Measurements from ENCODE around the gene CLEC4M. TPM values are rescaled to one million over a fixed set of nuclear protein-coding genes. Genes with fewer than 3 reads are reported as not detected.

The CLEC4M gene
- total and polyA plus RNA-seq, 8 donors, result 1.8 TPM; not detected in 7

GRCh38 chr19:7729831-7730285 is 33.2 kb upstream of the CLEC4M start:
- DNase-seq, result no peak
- Histone ChIP-seq H3K9me3 (no peaks in the 10 kb centered on the region), H3K27ac (no peak overlapping the region), H3K4me1 (peaks cover 0 to 18% (median 10%) of the 10 kb centered on the region in 4 donors), H3K27me3 (peaks cover 12 to 87% (median 42%) of the 10 kb centered on the region in 3 donors), H3K36me3 (no peaks in the 10 kb centered on the region), H3K4me3 (no peak overlapping the region)
- intact Hi-C loops (cut with DNase I; ENCODE audit: low total_unique reads), result no loop called here
- 5 to 9% (median 7%) methylated on average over 24 to 34 of the region's 34 CpGs for WGBS, 5 donors
- no peak for TF ChIP-seq POLR2AphosphoS5 (IDR thresholded peaks at IDR 0.05)
- TF ChIP-seq, protein P1, sequence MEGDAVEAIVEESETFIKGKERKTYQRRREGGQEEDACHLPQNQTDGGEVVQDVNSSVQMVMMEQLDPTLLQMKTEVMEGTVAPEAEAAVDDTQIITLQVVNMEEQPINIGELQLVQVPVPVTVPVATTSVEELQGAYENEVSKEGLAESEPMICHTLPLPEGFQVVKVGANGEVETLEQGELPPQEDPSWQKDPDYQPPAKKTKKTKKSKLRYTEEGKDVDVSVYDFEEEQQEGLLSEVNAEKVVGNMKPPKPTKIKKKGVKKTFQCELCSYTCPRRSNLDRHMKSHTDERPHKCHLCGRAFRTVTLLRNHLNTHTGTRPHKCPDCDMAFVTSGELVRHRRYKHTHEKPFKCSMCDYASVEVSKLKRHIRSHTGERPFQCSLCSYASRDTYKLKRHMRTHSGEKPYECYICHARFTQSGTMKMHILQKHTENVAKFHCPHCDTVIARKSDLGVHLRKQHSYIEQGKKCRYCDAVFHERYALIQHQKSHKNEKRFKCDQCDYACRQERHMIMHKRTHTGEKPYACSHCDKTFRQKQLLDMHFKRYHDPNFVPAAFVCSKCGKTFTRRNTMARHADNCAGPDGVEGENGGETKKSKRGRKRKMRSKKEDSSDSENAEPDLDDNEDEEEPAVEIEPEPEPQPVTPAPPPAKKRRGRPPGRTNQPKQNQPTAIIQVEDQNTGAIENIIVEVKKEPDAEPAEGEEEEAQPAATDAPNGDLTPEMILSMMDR (IDR thresholded peaks at IDR 0.05), result no peak
- no peak for TF ChIP-seq EP300 (IDR thresholded peaks at IDR 0.05)
- TF ChIP-seq POLR2A (IDR thresholded peaks at IDR 0.05), result no peak

DNA sequence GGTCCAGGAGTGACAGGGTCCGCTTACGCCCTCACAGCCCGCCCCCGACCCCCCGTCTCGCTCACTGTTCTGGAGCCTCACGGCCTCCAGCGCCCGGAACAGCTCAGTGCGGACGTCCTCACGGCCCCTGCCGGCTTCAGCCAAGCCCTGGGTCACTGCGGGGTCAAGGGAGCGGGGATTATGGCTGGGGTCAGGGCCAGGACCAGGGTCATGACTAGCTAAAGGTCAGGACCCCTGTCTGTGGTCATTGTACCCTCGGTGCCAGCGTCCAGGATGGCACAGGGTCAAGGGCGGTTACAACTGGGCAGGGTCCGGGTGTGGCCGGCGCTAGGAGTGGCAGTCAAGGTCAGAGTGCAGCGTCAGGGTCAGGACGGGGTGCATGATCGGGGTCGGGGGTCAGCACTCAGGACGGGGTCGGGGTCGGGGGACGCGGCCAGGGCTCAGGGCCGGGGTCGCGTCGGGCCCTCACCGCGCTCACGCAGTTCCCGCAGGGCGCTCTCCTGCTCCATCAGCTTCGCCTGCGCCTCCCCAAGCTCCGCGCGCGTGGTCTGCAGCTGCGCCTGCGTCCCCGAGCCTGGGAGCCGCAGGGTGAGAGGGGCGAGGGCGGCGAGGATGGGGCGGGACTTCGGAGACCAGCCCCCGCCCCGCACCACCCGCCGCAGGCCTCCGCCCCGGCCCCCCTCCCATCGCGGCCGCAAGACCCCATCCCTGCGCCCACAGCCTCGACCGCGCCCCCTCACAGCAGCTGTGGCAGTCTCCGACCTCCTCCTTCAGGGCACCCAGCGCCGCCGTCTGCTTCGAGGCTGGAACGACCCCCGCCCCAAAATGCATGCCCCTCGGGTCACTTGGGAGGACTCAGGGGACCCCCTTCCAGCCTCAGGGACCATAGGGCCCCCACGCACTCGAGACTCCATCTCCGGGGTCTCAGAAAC is 32.5 kb upstream of the CLEC4M start:
- no peak for DNase-seq
- peaks cover 12 to 84% (median 42%) of the 10 kb centered on the region in 3 donors for H3K27me3 ChIP-seq
- no peaks in the 10 kb centered on the region for H3K9me3 ChIP-seq
- no peak overlapping the region for H3K4me3 ChIP-seq
- H3K36me3 ChIP-seq, result no peaks in the 10 kb centered on the region
- WGBS, 5 donors, result 6 to 10% (median 6%) methylated on average over 8 to 78 of the region's 78 CpGs
- no peak for TF ChIP-seq POLR2A (IDR thresholded peaks at IDR 0.05)
- H3K4me1 ChIP-seq, result peaks cover 0 to 18% (median 10%) of the 10 kb centered on the region in 4 donors
- intact Hi-C loops (cut with DNase I; ENCODE audit: low total_unique reads), result no loop called here
- no peak overlapping the region for H3K27ac ChIP-seq

DNA sequence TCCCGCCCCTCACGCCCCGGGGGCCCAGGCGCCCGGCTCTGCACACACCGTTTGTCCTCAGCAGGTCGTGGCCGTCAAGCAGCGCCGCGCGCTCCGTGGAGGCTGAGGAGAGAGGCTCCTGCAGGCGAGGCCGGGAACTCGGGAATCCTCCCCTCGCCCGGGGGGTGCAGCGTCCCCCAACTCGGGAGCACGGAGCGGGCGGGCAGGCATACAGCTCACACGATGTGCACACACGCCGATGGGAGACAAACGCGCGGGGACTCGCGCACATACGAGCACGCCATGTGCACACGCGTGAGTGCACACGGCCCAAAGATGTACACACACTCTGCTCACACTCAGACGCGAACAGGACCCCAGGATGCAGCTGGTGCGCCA is 31.8 kb upstream of the CLEC4M start:
- WGBS, 5 donors, result 50 to 67% (median 62%) methylated on average over 35 to 39 of the region's 39 CpGs
- TF ChIP-seq, protein P1 (IDR thresholded peaks at IDR 0.05), result no peak
- TF ChIP-seq EP300 (IDR thresholded peaks at IDR 0.05), result no peak
- TF ChIP-seq POLR2AphosphoS5 (IDR thresholded peaks at IDR 0.05), result no peak
- TF ChIP-seq POLR2A (IDR thresholded peaks at IDR 0.05), result no peak
- no peaks in the 10 kb centered on the region for H3K9me3 ChIP-seq
- H3K4me1 ChIP-seq, result peaks cover 0 to 18% (median 10%) of the 10 kb centered on the region in 4 donors
- peaks cover 12 to 84% (median 42%) of the 10 kb centered on the region in 3 donors for H3K27me3 ChIP-seq
- no peak overlapping the region for H3K27ac ChIP-seq
- DNase-seq, result no peak
- H3K4me3 ChIP-seq, result no peak overlapping the region
- no peaks in the 10 kb centered on the region for H3K36me3 ChIP-seq
- intact Hi-C loops (cut with DNase I; ENCODE audit: low total_unique reads), result no loop called here

DNA sequence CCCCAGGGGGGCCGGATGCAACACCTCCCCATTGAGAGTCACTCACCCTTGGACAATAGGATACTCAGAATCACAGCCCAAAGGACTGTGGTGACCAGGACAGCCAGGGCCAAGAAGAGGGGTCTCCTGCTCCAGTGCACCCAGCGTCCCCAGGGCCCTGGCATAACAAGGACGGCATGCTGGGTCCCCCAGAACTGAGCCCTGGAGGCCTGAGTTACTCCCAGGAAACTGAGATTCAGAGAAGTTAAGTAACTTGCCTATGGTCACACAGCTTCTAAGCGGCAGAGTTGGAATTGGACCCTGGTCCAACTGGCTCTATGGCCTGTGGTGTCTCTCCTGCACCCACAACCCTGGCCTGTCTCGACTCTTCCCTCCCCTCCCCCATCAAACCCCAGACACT is 31.4 kb upstream of the CLEC4M start:
- H3K27me3 ChIP-seq, result peaks cover 12 to 83% (median 42%) of the 10 kb centered on the region in 3 donors
- no peak overlapping the region for H3K27ac ChIP-seq
- DNase-seq, result no peak
- H3K36me3 ChIP-seq, result no peaks in the 10 kb centered on the region
- intact Hi-C loops (cut with DNase I; ENCODE audit: low total_unique reads), result no loop called here
- TF ChIP-seq POLR2A (IDR thresholded peaks at IDR 0.05) (no peak), POLR2AphosphoS5 (IDR thresholded peaks at IDR 0.05) (no peak), EP300 (IDR thresholded peaks at IDR 0.05) (no peak)
- TF ChIP-seq, protein P1 (IDR thresholded peaks at IDR 0.05), result no peak
- H3K9me3 ChIP-seq, result no peaks in the 10 kb centered on the region
- 52 to 76% (median 70%) methylated on average over 4 to 5 of the region's 5 CpGs for WGBS, 5 donors
- H3K4me3 ChIP-seq, result no peak overlapping the region
- peaks cover 0 to 18% (median 10%) of the 10 kb centered on the region in 4 donors for H3K4me1 ChIP-seq
